Esophagus squamous epithelium (tissue), 5 donors: ENCODE data around the gene PVR. TPM values are rescaled to one million over a fixed set of nuclear protein-coding genes. Genes with fewer than 3 reads are reported as not detected.

Experiments
- DNase-seq: peaks from one replicate; lab custom pipeline; 2025; lab: John Stamatoyannopoulos, UW
- H3K27ac ChIP-seq, 4 donors: fragments of 200-600 bp; sonication (generic); one replicate each; pipeline ENCODE4 v1.5.1; 2016 to 2019; ENCODE audit warnings: mild to moderate bottlenecking in 1 of 4
- H3K27me3 ChIP-seq, 4 donors: fragments of 200-600 bp; sonication (generic); 1 replicate in 3 of 4; 2 replicates in 1 of 4; pipeline versions ENCODE4 v1.5.1 to v1.6.0; 2017 to 2021; ENCODE audit warnings: antibody characterized with exemption in 1 of 4
- H3K36me3 ChIP-seq, 3 donors: fragments of 200-600 bp; sonication (generic); one replicate each; pipeline ENCODE4 v1.5.1; 2016 to 2019
- H3K4me1 ChIP-seq, 3 donors: fragments of 200-600 bp; sonication (generic); one replicate each; pipeline ENCODE4 v1.5.1; 2017 to 2019
- H3K4me3 ChIP-seq, 4 donors: fragments of 200-600 bp; sonication (generic); 1 replicate in 3 of 4; 2 replicates in 1 of 4; pipeline ENCODE4 v1.5.1; 2016 to 2019; ENCODE audit warnings: mild to moderate bottlenecking in 2 of 4, moderate library complexity in 1 of 4
- H3K9me3 ChIP-seq, 3 donors: fragments of 200-600 bp; sonication (generic); one replicate each; pipeline ENCODE4 v1.5.1; 2016 to 2019
- CTCF ChIP-seq, 6 experiments: fragments of 450-650 bp in 4 of 6; fragments of 200-600 bp in 2 of 6; sonication (generic) in 2 of 6; IDR thresholded peaks; one replicate each; pipeline ENCODE4 v1.5.1; 2016 to 2019; ENCODE audit warnings: antibody characterized with exemption in 6 of 6, mild to moderate bottlenecking in 4 of 6, moderate library complexity in 4 of 6
- POLR2A ChIP-seq, 4 donors: fragments of 450-650 bp; IDR thresholded peaks; one replicate each; pipeline ENCODE4 v1.6.1; 2017; ENCODE audit warnings: antibody characterized with exemption in 4 of 4, mild to moderate bottlenecking in 4 of 4, moderate library complexity in 3 of 4
- WGBS, 2 donors: methylation state at CpG; one replicate each; pipeline ENCODE4 v1.1.5; 2018; 5-methylcytosine and 5-hydroxymethylcytosine counted together
- intact Hi-C: fragments of 100-400 bp; cut with DNase I; formaldehyde crosslinking; loops from one replicate; pipeline ENCODE4 v1.15.0; 2022
- total RNA-seq, 4 donors: library from RNA; depleted of rRNA; stranded (reverse); fragments of >200 nt; gene quantifications; one replicate each; pipeline ENCODE4 v1.1.0, GENCODE V29; 2016
- donor health status: DM: yes; HTN: yes; CAD: no.

PVR gene
- total RNA-seq, 4 donors from 2014 or later: 13.2 to 21.9 (median 20.9) TPM

GRCh38 chr19:44696939-44697669 lies 53.4 kb downstream of the PVR start:
- peaks cover 0 to 6% (median 0%) of the 10 kb centered on the region in 4 donors for H3K27me3 ChIP-seq
- intact Hi-C loops: no loop called here
- H3K27ac ChIP-seq: no peak overlapping the region
- TF ChIP-seq POLR2A (IDR thresholded peaks at IDR 0.05) (no peak), CTCF (IDR thresholded peaks at IDR 0.05) (no peak)
- DNase-seq: no peak
- peaks cover 4 to 22% (median 15%) of the 10 kb centered on the region in 3 donors for H3K4me1 ChIP-seq
- H3K36me3 ChIP-seq: no peaks in the 10 kb centered on the region
- no peak overlapping the region for H3K4me3 ChIP-seq
- no peaks in the 10 kb centered on the region for H3K9me3 ChIP-seq
- WGBS, 2 donors: 65 to 92% methylated on average over 11 to 15 of the region's 22 CpGs

GRCh38 chr19:44697670-44698034 lies 53.9 kb downstream of the PVR start:
- H3K27ac ChIP-seq: no peak overlapping the region
- intact Hi-C loops: no loop called here
- TF ChIP-seq POLR2A (IDR thresholded peaks at IDR 0.05): no peak
- no peak for TF ChIP-seq CTCF (IDR thresholded peaks at IDR 0.05)
- no peaks in the 10 kb centered on the region for H3K36me3 ChIP-seq
- peaks cover 0 to 6% (median 0%) of the 10 kb centered on the region in 4 donors for H3K27me3 ChIP-seq
- H3K9me3 ChIP-seq: no peaks in the 10 kb centered on the region
- H3K4me1 ChIP-seq: peaks cover 0 to 17% (median 10%) of the 10 kb centered on the region in 3 donors
- no peak overlapping the region for H3K4me3 ChIP-seq
- no peak for DNase-seq
- 69 to 83% methylated on average over 2 to 3 of the region's 4 CpGs for WGBS, 2 donors

- Histone ChIP-seq H3K36me3 (no peaks in the 10 kb centered on the region), H3K4me3 (no peak within 1 kb of the TSS), H3K27ac (no peak within 1 kb of the TSS), H3K4me1 (peaks cover 0 to 15% (median 9%) of the 10 kb centered on the region in 3 donors), H3K27me3 (peaks cover 0 to 6% (median 0%) of the 10 kb centered on the region in 4 donors), H3K9me3 (no peaks in the 10 kb centered on the region)
- TF ChIP-seq POLR2A (IDR thresholded peaks at IDR 0.05) (no peak), CTCF (IDR thresholded peaks at IDR 0.05) (no peak)
- WGBS, 2 donors: 69 to 83% methylated on average over 11 to 12 of the region's 13 CpGs
- intact Hi-C loops: no loop called here
- no peak for DNase-seq
Measured at GRCh38 chr19:44698492-44699201, 54.9 kb downstream of the PVR start, which contains the start of gene CEACAM16. CEACAM16 (plus strand) TSS chr19:44699151; CDS start chr19:44701457, 2,306 bp downstream.

- Histone ChIP-seq H3K9me3 (no peaks in the 10 kb centered on the region), H3K4me3 (no peak overlapping the region), H3K27me3 (peaks cover 0 to 6% (median 0%) of the 10 kb centered on the region in 4 donors), H3K36me3 (no peaks in the 10 kb centered on the region), H3K4me1 (peaks cover 0 to 3% (median 0%) of the 10 kb centered on the region in 3 donors), H3K27ac (no peak overlapping the region)
- no peak for DNase-seq
- 89 to 95% methylated on average over 2 to 3 of the region's 5 CpGs for WGBS, 2 donors
- intact Hi-C loops: no loop called here
- TF ChIP-seq CTCF (IDR thresholded peaks at IDR 0.05): no peak
- no peak for TF ChIP-seq POLR2A (IDR thresholded peaks at IDR 0.05)
Measured at GRCh38 chr19:44700547-44700946, 56.8 kb downstream of the PVR start.

- intact Hi-C loops: no loop called here
- 73% methylated on average over 6 of the region's 15 CpGs; no CpG with 5 or more reads in 1 of the 2 donors for WGBS, 2 donors
- Histone ChIP-seq H3K4me1 (no peaks in the 10 kb centered on the region), H3K27ac (no peak overlapping the region), H3K4me3 (no peak overlapping the region), H3K36me3 (no peaks in the 10 kb centered on the region), H3K9me3 (no peaks in the 10 kb centered on the region), H3K27me3 (peaks cover 0 to 6% (median 0%) of the 10 kb centered on the region in 4 donors)
- DNase-seq: no peak
- TF ChIP-seq CTCF (IDR thresholded peaks at IDR 0.05): no peak
- no peak for TF ChIP-seq POLR2A (IDR thresholded peaks at IDR 0.05)
Measured at GRCh38 chr19:44701228-44701627, 57.5 kb downstream of the PVR start.
